HL-60 (cell line): ENCODE data around the gene ACTG1.
A peak's percentile ranks its signal among the peaks of the same experiment; 100 is the strongest.

Source experiments
- DNase-seq, 2 experiments: peaks; one replicate each; pipeline ENCODE4 v3.0.0-alpha.2; 2010 to 2020; ENCODE audit warnings: low read depth in 1 of 2, low spot score in 1 of 2
- H3K27ac ChIP-seq: fragments of 250-450 bp; sonication (Bioruptor Pico); replicated peaks from 2 replicates; pipeline ENCODE4 v1.5.1; 2020; ENCODE audit warnings: mild to moderate bottlenecking, moderate library complexity
- H3K27me3 ChIP-seq: fragments of 250-450 bp; sonication (Bioruptor Pico); 2 replicates; pipeline ENCODE4 v1.5.1; 2021; ENCODE audit warnings: mild to moderate bottlenecking, moderate library complexity; ENCODE audit not compliant: insufficient read depth, poor library complexity, severe bottlenecking
- H3K4me3 ChIP-seq: replicated peaks from 2 replicates; pipeline ENCODE4 v1.5.1; 2011; ENCODE audit warnings: mild to moderate bottlenecking, control low read depth, low read length; ENCODE audit not compliant: insufficient read depth
- CTCF ChIP-seq: IDR thresholded peaks from one replicate; pipeline ENCODE4 v1.5.1; 2011; ENCODE audit warnings: low read length, control low read depth, inconsistent platforms; ENCODE audit not compliant: insufficient read depth
- GABPA ChIP-seq: IDR thresholded peaks from 2 replicates; pipeline ENCODE4 v1.6.1; 2012; ENCODE audit warnings: low read depth
- POLR2AphosphoS5 ChIP-seq: IDR thresholded peaks from 2 replicates; pipeline ENCODE4 v1.6.1; 2012; ENCODE audit warnings: low read depth
- REST ChIP-seq: IDR thresholded peaks from 2 replicates; pipeline ENCODE4 v1.6.1; 2012; ENCODE audit warnings: low read depth; ENCODE audit not compliant: insufficient replicate concordance
- SPI1 ChIP-seq: IDR thresholded peaks from 2 replicates; pipeline ENCODE4 v1.6.1; 2012; ENCODE audit warnings: low read depth, mild to moderate bottlenecking, borderline replicate concordance

Gene ACTG1

GRCh38 chr17:81538651-81539570 lies 26.3 kb upstream of the ACTG1 start:
- Histone ChIP-seq H3K27me3 (peaks cover 14% of the 10 kb centered on the region), H3K27ac (no peak overlapping the region), H3K4me3 (no peak overlapping the region)
- TF ChIP-seq CTCF (no peak), POLR2AphosphoS5 (no peak)
- DNase-seq: no peak

GRCh38 chr17:81537856-81538555 lies 25.4 kb upstream of the ACTG1 start:
- Histone ChIP-seq H3K27ac (no peak overlapping the region), H3K4me3 (no peak overlapping the region), H3K27me3 (peaks cover 14% of the 10 kb centered on the region)
- no peak for DNase-seq
- no peak for TF ChIP-seq GABPA
- TF ChIP-seq SPI1: no peak
- TF ChIP-seq CTCF: no peak
- no peak; the same call in 1 of the 2 replicates for TF ChIP-seq POLR2AphosphoS5
- no peak for TF ChIP-seq REST

GRCh38 chr17:81537343-81537855 lies 24.8 kb upstream of the ACTG1 start:
- TF ChIP-seq GABPA (no peak), CTCF (peak; percentile 48), POLR2AphosphoS5 (no peak), REST (no peak), SPI1 (no peak)
- Histone ChIP-seq H3K27ac (no peak overlapping the region), H3K27me3 (peaks cover 14% of the 10 kb centered on the region), H3K4me3 (no peak overlapping the region)
- no peak for DNase-seq
